H9 (cell line): ENCODE data around the gene TRPM1. TPM values are rescaled to one million over a fixed set of nuclear protein-coding genes. Genes with fewer than 3 reads are reported as not detected.

ENCODE experiments used
- DNase-seq: peaks from one replicate; pipeline ENCODE4 v3.0.0-alpha.2; 2017
- H2AFZ ChIP-seq: one replicate; pipeline ENCODE4 v1.6.1; 2013; ENCODE audit warnings: mild to moderate bottlenecking, low read length, control low read depth, moderate library complexity
- H2AK5ac ChIP-seq: 2 replicates; pipeline ENCODE4 v1.6.1; 2013; ENCODE audit warnings: low read length, control low read depth, mixed read lengths; ENCODE audit not compliant: insufficient read length
- H2BK120ac ChIP-seq: one replicate; pipeline ENCODE4 v1.6.1; 2013; ENCODE audit warnings: low read depth, mild to moderate bottlenecking, low read length, control low read depth, inconsistent platforms; ENCODE audit not compliant: poor library complexity, severe bottlenecking
- H2BK12ac ChIP-seq: 2 replicates; pipeline ENCODE4 v1.6.1; 2013; ENCODE audit warnings: low read length, control low read depth, mixed read lengths, low read depth; ENCODE audit not compliant: insufficient read length
- H2BK15ac ChIP-seq: 2 replicates; pipeline ENCODE4 v1.6.1; 2013; ENCODE audit warnings: low read depth, low read length, control low read depth
- H2BK20ac ChIP-seq: one replicate; pipeline ENCODE4 v1.6.1; 2013; ENCODE audit warnings: low read depth, mild to moderate bottlenecking, low read length, control low read depth, inconsistent platforms; ENCODE audit not compliant: poor library complexity, severe bottlenecking
- H2BK5ac ChIP-seq: 2 replicates; pipeline ENCODE4 v1.6.1; 2013; ENCODE audit warnings: low read length, control low read depth, mixed read lengths; ENCODE audit not compliant: insufficient read length
- H3K14ac ChIP-seq: 2 replicates; pipeline ENCODE4 v1.6.1; 2013; ENCODE audit warnings: low read length, control low read depth; ENCODE audit not compliant: insufficient read depth
- H3K18ac ChIP-seq: 2 replicates; pipeline ENCODE4 v1.6.1; 2013; ENCODE audit warnings: low read depth, mild to moderate bottlenecking, mixed read lengths, low read length, control low read depth; ENCODE audit not compliant: insufficient read length
- H3K23ac ChIP-seq: 2 replicates; pipeline ENCODE4 v1.6.1; 2013; ENCODE audit warnings: low read length, control low read depth, mixed read lengths, low read depth; ENCODE audit not compliant: insufficient read length
- H3K23me2 ChIP-seq: 2 replicates; pipeline ENCODE4 v1.6.1; 2013; ENCODE audit warnings: low read depth, mild to moderate bottlenecking, mixed read lengths, low read length, control low read depth; ENCODE audit not compliant: insufficient read length, poor library complexity, severe bottlenecking
- H3K27ac ChIP-seq: 2 replicates; pipeline ENCODE4 v1.5.1; 2013; ENCODE audit warnings: low read length, control low read depth, mixed read lengths, low read depth; ENCODE audit not compliant: insufficient read length
- H3K27me3 ChIP-seq: 2 replicates; pipeline ENCODE4 v1.6.1; 2013; ENCODE audit warnings: low read length, control low read depth, inconsistent platforms; ENCODE audit not compliant: insufficient read depth
- H3K4ac ChIP-seq: 2 replicates; pipeline ENCODE4 v1.6.1; 2013; ENCODE audit warnings: low read depth, mild to moderate bottlenecking, control low read depth, inconsistent platforms, low read length, moderate library complexity
- H3K4me1 ChIP-seq: 2 replicates; pipeline ENCODE4 v1.6.1; 2013; ENCODE audit warnings: low read length, control low read depth, inconsistent platforms; ENCODE audit not compliant: insufficient read depth
- H3K4me2 ChIP-seq: 2 replicates; pipeline ENCODE4 v1.6.1; 2013; ENCODE audit warnings: low read length, control low read depth, mixed read lengths; ENCODE audit not compliant: insufficient read length, insufficient read depth
- H3K56ac ChIP-seq: 2 replicates; pipeline ENCODE4 v1.6.1; 2013; ENCODE audit warnings: low read depth, mild to moderate bottlenecking, mixed read lengths, low read length, control low read depth; ENCODE audit not compliant: insufficient read length
- H3K79me1 ChIP-seq: 2 replicates; pipeline ENCODE4 v1.6.1; 2013; ENCODE audit warnings: low read depth, mild to moderate bottlenecking, moderate library complexity, low read length, control low read depth, inconsistent platforms; ENCODE audit not compliant: insufficient read depth, poor library complexity, severe bottlenecking
- H3K79me2 ChIP-seq: 2 replicates; pipeline ENCODE4 v1.6.1; 2013; ENCODE audit warnings: low read length, control low read depth, inconsistent platforms; ENCODE audit not compliant: insufficient read depth
- H3K9ac ChIP-seq: 2 replicates; pipeline ENCODE4 v1.6.1; 2013; ENCODE audit warnings: low read length, control low read depth, mixed read lengths; ENCODE audit not compliant: insufficient read length; ENCODE audit errors: extremely low read depth
- H3K9me3 ChIP-seq: one replicate; pipeline ENCODE4 v1.6.1; 2013; ENCODE audit warnings: low read depth, low read length, inconsistent platforms; ENCODE audit not compliant: control insufficient read depth
- H3T11ph ChIP-seq: one replicate; pipeline ENCODE4 v1.6.1; 2013; ENCODE audit warnings: mild to moderate bottlenecking, low read length, control low read depth, inconsistent platforms
- H4K20me1 ChIP-seq: one replicate; pipeline ENCODE4 v1.6.1; 2013; ENCODE audit not compliant: control insufficient read depth, insufficient read length, insufficient read depth
- H4K5ac ChIP-seq: 2 replicates; pipeline ENCODE4 v1.6.1; 2013; ENCODE audit warnings: low read depth, mild to moderate bottlenecking, mixed read lengths, low read length, control low read depth; ENCODE audit not compliant: insufficient read length
- H4K8ac ChIP-seq: replicated peaks from 2 replicates; pipeline ENCODE4 v1.6.1; 2013; ENCODE audit warnings: low read length, control low read depth, mixed read lengths, low read depth; ENCODE audit not compliant: insufficient read length
- H4K91ac ChIP-seq: 2 replicates; pipeline ENCODE4 v1.6.1; 2013; ENCODE audit warnings: low read depth, mild to moderate bottlenecking, moderate library complexity, mixed read lengths, low read length, control low read depth; ENCODE audit not compliant: insufficient read length
- H3K27ac Mint-ChIP-seq, 3 experiments: 2 replicates in 2 of 3; 3 replicates in 1 of 3; pipeline ENCODE4 v1.8.0; 2020 to 2021; ENCODE audit warnings: mixed read lengths in 3 of 3, mild to moderate bottlenecking in 1 of 3, moderate library complexity in 1 of 3
- H3K27me3 Mint-ChIP-seq: 2 replicates; pipeline ENCODE4 v1.8.0; 2021; ENCODE audit warnings: low read depth, mild to moderate bottlenecking, moderate library complexity, mixed read lengths
- H3K36me3 Mint-ChIP-seq, 3 experiments: 2 replicates in 2 of 3; 3 replicates in 1 of 3; pipeline ENCODE4 v1.8.0; 2020 to 2021; ENCODE audit warnings: low read depth in 3 of 3, mixed read lengths in 3 of 3; ENCODE audit not compliant: insufficient read depth in 1 of 3
- H3K4me1 Mint-ChIP-seq, 2 experiments: 2 replicates each; pipeline ENCODE4 v1.8.0; 2020; ENCODE audit warnings: mixed read lengths in 2 of 2
- H3K4me3 Mint-ChIP-seq, 2 experiments: 2 replicates in 1 of 2; 3 replicates in 1 of 2; pipeline ENCODE4 v1.8.0; 2020 to 2021; ENCODE audit warnings: mild to moderate bottlenecking in 2 of 2, mixed read lengths in 2 of 2, moderate library complexity in 1 of 2
- H3K9me3 Mint-ChIP-seq, 2 experiments: 2 replicates in 1 of 2; 3 replicates in 1 of 2; pipeline ENCODE4 v1.8.0; 2020; ENCODE audit warnings: mild to moderate bottlenecking in 2 of 2, mixed read lengths in 2 of 2, moderate library complexity in 1 of 2
- WGBS: extraction: QIAGEN DNeasy Blood & Tissue Kit; methylation state at CpG from one replicate; pipeline ENCODE4 v1.1.7; 2013; ENCODE audit warnings: missing lambda C conversion rate, low lambda C conversion rate, mixed read lengths; ENCODE audit not compliant: insufficient read length; ENCODE audit errors: extremely low coverage; 5-methylcytosine and 5-hydroxymethylcytosine counted together
- total RNA-seq: library from RNA; stranded (reverse); gene quantifications from 2 replicates; pipeline ENCODE4 v1.2.1, GENCODE V29; 2021
- TF ChIP-seq, protein P1 (sequence below): fragments of 200-600 bp; sonication (generic); conservative IDR thresholded peaks from 3 replicates; pipeline ENCODE4 v1.8.0; 2021; ENCODE audit warnings: antibody characterized with exemption, mild to moderate bottlenecking

The TRPM1 gene
- total RNA-seq, 1 experiment from 2014 or later: not detected

DNA sequence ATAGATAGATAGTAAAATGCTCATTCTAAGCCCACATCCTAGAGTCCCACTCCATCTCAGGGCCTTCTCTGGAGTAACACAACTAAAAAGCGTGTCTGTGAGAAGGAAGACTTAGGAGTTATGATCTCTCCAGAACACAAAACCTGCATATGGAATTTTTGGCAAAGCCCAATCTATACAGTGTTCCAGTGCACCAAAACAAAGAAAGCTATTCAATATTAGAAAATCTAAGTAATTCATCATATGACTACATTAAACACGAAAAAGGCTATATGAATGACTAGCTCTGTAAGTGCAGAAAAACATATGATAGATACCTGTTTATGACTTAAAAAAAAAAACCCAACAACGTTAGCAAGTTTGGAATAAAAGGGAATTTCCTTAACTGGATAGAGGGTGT is 137.8 kb downstream of the TRPM1 start:
- Mint-ChIP-seq H3K27ac (no peak overlapping the region), H3K36me3 (peaks cover 0 to 32% (median 6%) of the 10 kb centered on the region in 3 experiments; a peak in 5 of 7 replicates), H3K27me3 (no peaks in the 10 kb centered on the region), H3K4me3 (no peak overlapping the region), H3K9me3 (no peaks in the 10 kb centered on the region), H3K4me1 (peaks cover 0 to 8% of the 10 kb centered on the region in 2 experiments; a peak in 1 of 4 replicates)
- H3T11ph ChIP-seq: no peak overlapping the region
- H3K18ac ChIP-seq: no peak overlapping the region
- no peak overlapping the region for H2BK20ac ChIP-seq
- H2BK15ac ChIP-seq: no peak overlapping the region
- H3K9me3 ChIP-seq: no peaks in the 10 kb centered on the region
- no peaks in the 10 kb centered on the region for H3K79me2 ChIP-seq
- no peak overlapping the region for H3K56ac ChIP-seq
- H3K27me3 ChIP-seq: no peaks in the 10 kb centered on the region
- no peak overlapping the region for H3K4ac ChIP-seq
- H2AFZ ChIP-seq: no peak overlapping the region
- H3K27ac ChIP-seq: no peak overlapping the region
- no peak overlapping the region for H2BK12ac ChIP-seq
- H3K4me2 ChIP-seq: no peak overlapping the region
- H4K20me1 ChIP-seq: no peaks in the 10 kb centered on the region
- H2BK120ac ChIP-seq: no peak overlapping the region
- H4K5ac ChIP-seq: no peak overlapping the region
- no CpG with 5 or more reads among the region's 3 CpGs for WGBS
- no peak for DNase-seq
- H4K91ac ChIP-seq: no peak overlapping the region
- no peaks in the 10 kb centered on the region for H3K23me2 ChIP-seq
- H3K14ac ChIP-seq: no peak overlapping the region
- no peaks in the 10 kb centered on the region for H3K79me1 ChIP-seq
- H2BK5ac ChIP-seq: no peak overlapping the region
- H2AK5ac ChIP-seq: no peak overlapping the region
- H4K8ac ChIP-seq: no peak overlapping the region
- TF ChIP-seq, protein P1, sequence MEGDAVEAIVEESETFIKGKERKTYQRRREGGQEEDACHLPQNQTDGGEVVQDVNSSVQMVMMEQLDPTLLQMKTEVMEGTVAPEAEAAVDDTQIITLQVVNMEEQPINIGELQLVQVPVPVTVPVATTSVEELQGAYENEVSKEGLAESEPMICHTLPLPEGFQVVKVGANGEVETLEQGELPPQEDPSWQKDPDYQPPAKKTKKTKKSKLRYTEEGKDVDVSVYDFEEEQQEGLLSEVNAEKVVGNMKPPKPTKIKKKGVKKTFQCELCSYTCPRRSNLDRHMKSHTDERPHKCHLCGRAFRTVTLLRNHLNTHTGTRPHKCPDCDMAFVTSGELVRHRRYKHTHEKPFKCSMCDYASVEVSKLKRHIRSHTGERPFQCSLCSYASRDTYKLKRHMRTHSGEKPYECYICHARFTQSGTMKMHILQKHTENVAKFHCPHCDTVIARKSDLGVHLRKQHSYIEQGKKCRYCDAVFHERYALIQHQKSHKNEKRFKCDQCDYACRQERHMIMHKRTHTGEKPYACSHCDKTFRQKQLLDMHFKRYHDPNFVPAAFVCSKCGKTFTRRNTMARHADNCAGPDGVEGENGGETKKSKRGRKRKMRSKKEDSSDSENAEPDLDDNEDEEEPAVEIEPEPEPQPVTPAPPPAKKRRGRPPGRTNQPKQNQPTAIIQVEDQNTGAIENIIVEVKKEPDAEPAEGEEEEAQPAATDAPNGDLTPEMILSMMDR: no peak
- no peak overlapping the region for H3K9ac ChIP-seq
- H3K23ac ChIP-seq: no peak overlapping the region
- no peaks in the 10 kb centered on the region for H3K4me1 ChIP-seq
